NT2/D1 (cell line): ENCODE measurements around the gene GPR39.

Source experiments
- YY1 ChIP-seq: IDR thresholded peaks from 2 replicates; pipeline ENCODE4 v1.6.1; 2011; ENCODE audit not compliant: insufficient read length, insufficient read depth
- ZNF274 ChIP-seq: IDR thresholded peaks from 2 replicates; pipeline ENCODE4 v1.6.1; 2011; ENCODE audit warnings: mild to moderate bottlenecking, low read depth, low read length

DNA sequence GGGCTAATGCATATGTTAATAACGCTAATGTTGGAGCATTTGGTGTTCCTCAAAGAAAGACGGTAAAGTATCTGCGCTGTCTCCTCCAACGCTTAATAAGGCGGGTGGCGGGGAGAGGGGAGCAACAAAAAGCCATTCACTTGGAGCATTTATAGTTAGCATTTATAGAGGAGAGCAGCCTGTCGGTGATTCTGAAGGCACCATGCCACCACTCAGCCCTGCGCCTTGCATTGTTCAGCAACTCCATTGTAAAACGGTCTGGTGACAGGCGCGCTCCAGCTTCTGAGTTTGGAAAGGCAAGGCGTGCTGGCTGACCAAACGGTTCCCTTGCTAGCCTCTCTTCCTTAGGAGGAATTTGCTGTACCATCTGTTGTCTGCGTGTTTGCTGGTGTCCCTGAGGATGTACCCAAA is 169.5 kb downstream of the GPR39 start:
- no peak for TF ChIP-seq ZNF274
- TF ChIP-seq YY1, result no peak
